Transverse colon (tissue), 3 donors: ENCODE results near the gene ZBTB44.

ENCODE experiments used
- CTCF ChIP-seq, 5 experiments: fragments of 200-600 bp in 3 of 5; fragments of 450-650 bp in 2 of 5; sonication (generic) in 3 of 5; IDR thresholded peaks; 1 replicate in 2 of 5; 2 replicates in 3 of 5; pipeline ENCODE4 v1.5.1; 2016 to 2017; ENCODE audit warnings: antibody characterized with exemption in 5 of 5, inconsistent platforms in 3 of 5, mild to moderate bottlenecking in 2 of 5, moderate library complexity in 1 of 5
- POLR2A ChIP-seq: fragments of 450-650 bp; IDR thresholded peaks from one replicate; pipeline ENCODE4 v1.6.1; 2016; ENCODE audit warnings: antibody characterized with exemption, mild to moderate bottlenecking, moderate library complexity

GRCh38 chr11:130220311-130221035 is 94.2 kb downstream of the ZBTB44 start:
- TF ChIP-seq CTCF (IDR thresholded peaks at IDR 0.05) (no peak), POLR2A (no peak)
